ENCODE results near the gene CEACAM16. TPM values are rescaled to one million over a fixed set of nuclear protein-coding genes. Genes with fewer than 3 reads are reported as not detected.

Gene CEACAM16
- total RNA-seq, 1 experiment from 2014 or later, result not detected

- H3K4me2 ChIP-seq (ENCODE audit: low read length), result no peak overlapping the region
- ATAC-seq, result no peak
- H3K36me3 ChIP-seq (ENCODE audit: low read depth, low read length), result no peaks in the 10 kb centered on the region
- no peak for TF ChIP-seq CTCF (conservative IDR thresholded peaks at IDR 0.05; ENCODE audit: low read depth, low read length)
- TF ChIP-seq EZH2 (IDR thresholded peaks at IDR 0.05; ENCODE audit: low read length, unreplicated experiment), result no peak
- TF ChIP-seq EZH2phosphoT487 (IDR thresholded peaks at IDR 0.05; ENCODE audit: borderline replicate concordance, low read length), result no peak
- no peaks in the 10 kb centered on the region for H3K27me3 ChIP-seq (ENCODE audit: low read length)
- H3K4me1 ChIP-seq (ENCODE audit: insufficient read depth, low read length), result peaks cover 23% of the 10 kb centered on the region
- no peak overlapping the region for H2AFZ ChIP-seq (ENCODE audit: low read length)
- no peak overlapping the region for H3K9ac ChIP-seq (ENCODE audit: low read length)
- no peaks in the 10 kb centered on the region for H3K9me3 ChIP-seq (ENCODE audit: low read length)
- no peaks in the 10 kb centered on the region for H3K9me2 ChIP-seq (replicated peaks; ENCODE audit: low read length)
- H3K79me2 ChIP-seq (ENCODE audit: low read length), result no peaks in the 10 kb centered on the region
- H3K27ac ChIP-seq (ENCODE audit: low read length), result no peak overlapping the region
- intact Hi-C loops (cut with micrococcal nuclease), result no loop called here
- ChIA-PET POLR2A (ENCODE audit: unreplicated experiment) (no interaction called here), CTCF (interaction anchor here (0.8 kb wide), 1 partner anchor 43 kb away, joined by 3 read pairs; no protein-coding TSS in a partner anchor)
- no peak overlapping the region for H3K4me3 ChIP-seq (ENCODE audit: low read length)
- no peaks in the 10 kb centered on the region for H3F3A ChIP-seq (ENCODE audit: low read length, unreplicated experiment)
- no peaks in the 10 kb centered on the region for H4K20me1 ChIP-seq (ENCODE audit: low read length)
- no TSS peak for BruUV-seq (replicated peaks)
- no peak for DNase-seq
These were observed 29.2 kb downstream of the CEACAM16 start for GRCh38 chr19:44728178-44728577.

GRCh38 chr19:44729516-44730033 is 30.6 kb downstream of the CEACAM16 start:
- Histone ChIP-seq H3K27me3 (ENCODE audit: low read length) (no peaks in the 10 kb centered on the region), H3K27ac (ENCODE audit: low read length) (no peak overlapping the region), H2AFZ (ENCODE audit: low read length) (no peak overlapping the region), H3F3A (ENCODE audit: low read length, unreplicated experiment) (no peaks in the 10 kb centered on the region), H3K9me3 (ENCODE audit: low read length) (no peaks in the 10 kb centered on the region), H3K4me2 (ENCODE audit: low read length) (no peak overlapping the region), H3K4me3 (ENCODE audit: low read length) (no peak overlapping the region), H3K4me1 (ENCODE audit: insufficient read depth, low read length) (peaks cover 11% of the 10 kb centered on the region), H3K9ac (ENCODE audit: low read length) (no peak overlapping the region), H4K20me1 (ENCODE audit: low read length) (no peaks in the 10 kb centered on the region), H3K36me3 (ENCODE audit: low read depth, low read length) (no peaks in the 10 kb centered on the region), H3K79me2 (ENCODE audit: low read length) (no peaks in the 10 kb centered on the region), H3K9me2 (replicated peaks; ENCODE audit: low read length) (no peaks in the 10 kb centered on the region)
- ATAC-seq (no peak), DNase-seq (no peak)
- CTCF ChIA-PET, result no interaction called here
- POLR2A ChIA-PET (ENCODE audit: unreplicated experiment), result interaction anchor here (0.6 kb wide), 1 partner anchor 116 kb away, joined by 19 read pairs; no protein-coding TSS in a partner anchor
- intact Hi-C loops (cut with micrococcal nuclease), result no loop called here
- BruUV-seq (replicated peaks), result no TSS peak
- TF ChIP-seq EZH2 (IDR thresholded peaks at IDR 0.05; ENCODE audit: low read length, unreplicated experiment) (no peak), CTCF (conservative IDR thresholded peaks at IDR 0.05; ENCODE audit: low read depth, low read length) (no peak), EZH2phosphoT487 (IDR thresholded peaks at IDR 0.05; ENCODE audit: borderline replicate concordance, low read length) (no peak)

- TF ChIP-seq EZH2 (IDR thresholded peaks at IDR 0.05; ENCODE audit: low read length, unreplicated experiment), result no peak
- TF ChIP-seq CTCF (conservative IDR thresholded peaks at IDR 0.05; ENCODE audit: low read depth, low read length), result no peak
- no peak for TF ChIP-seq EZH2phosphoT487 (IDR thresholded peaks at IDR 0.05; ENCODE audit: borderline replicate concordance, low read length)
- no peaks in the 10 kb centered on the region for H4K20me1 ChIP-seq (ENCODE audit: low read length)
- no peak overlapping the region for H3K9ac ChIP-seq (ENCODE audit: low read length)
- H3K79me2 ChIP-seq (ENCODE audit: low read length), result no peaks in the 10 kb centered on the region
- intact Hi-C loops (cut with micrococcal nuclease), result no loop called here
- no peak overlapping the region for H3K4me2 ChIP-seq (ENCODE audit: low read length)
- POLR2A ChIA-PET (ENCODE audit: unreplicated experiment), result no interaction called here
- no peaks in the 10 kb centered on the region for H3K27me3 ChIP-seq (ENCODE audit: low read length)
- no peak for ATAC-seq
- H3K9me3 ChIP-seq (ENCODE audit: low read length), result no peaks in the 10 kb centered on the region
- DNase-seq, result no peak
- no peak overlapping the region for H2AFZ ChIP-seq (ENCODE audit: low read length)
- no peaks in the 10 kb centered on the region for H3K9me2 ChIP-seq (replicated peaks; ENCODE audit: low read length)
- no TSS peak for BruUV-seq (replicated peaks)
- H3K4me1 ChIP-seq (ENCODE audit: insufficient read depth, low read length), result peaks cover 9% of the 10 kb centered on the region; the same call in 1 of the 2 replicates
- H3F3A ChIP-seq (ENCODE audit: low read length, unreplicated experiment), result no peaks in the 10 kb centered on the region
- H3K4me3 ChIP-seq (ENCODE audit: low read length), result no peak overlapping the region
- no peak overlapping the region for H3K27ac ChIP-seq (ENCODE audit: low read length)
- CTCF ChIA-PET, result no interaction called here
- H3K36me3 ChIP-seq (ENCODE audit: low read depth, low read length), result no peaks in the 10 kb centered on the region
These were observed 32.1 kb downstream of the CEACAM16 start for GRCh38 chr19:44731081-44731480.

Measured in PC-3 (cell line).